OCI-LY1 (cell line): ENCODE measurements around the gene MOSMO.

Source experiments
- H2AFZ ChIP-seq: fragments of 200-600 bp; sonication (generic), shearing (Covaris generic); 2 replicates; pipeline ENCODE4 v1.6.0; 2014; ENCODE audit warnings: antibody characterized with exemption, mild to moderate bottlenecking, low read length
- H3F3A ChIP-seq: fragments of 200-600 bp; sonication (generic), shearing (Covaris generic); 2 replicates; pipeline ENCODE4 v1.6.0; 2014; ENCODE audit warnings: mild to moderate bottlenecking, antibody characterized with exemption, low read length, moderate library complexity; ENCODE audit not compliant: insufficient read depth
- H3K27ac ChIP-seq: fragments of 200-600 bp; sonication (generic); 2 replicates; pipeline ENCODE4 v1.5.1; 2014; ENCODE audit warnings: low read length, mixed run types, mild to moderate bottlenecking, low read depth; ENCODE audit not compliant: poor library complexity, severe bottlenecking
- H3K27me3 ChIP-seq: fragments of 200-600 bp; sonication (generic); 2 replicates; pipeline ENCODE4 v1.6.0; 2014; ENCODE audit warnings: antibody characterized with exemption, mild to moderate bottlenecking, low read length, moderate library complexity; ENCODE audit not compliant: insufficient read depth
- H3K36me3 ChIP-seq: fragments of 200-600 bp; sonication (generic); 2 replicates; pipeline ENCODE4 v1.6.1; 2014; ENCODE audit warnings: mild to moderate bottlenecking, antibody characterized with exemption, low read length, moderate library complexity, mixed read lengths; ENCODE audit not compliant: insufficient read depth
- H3K4me1 ChIP-seq: fragments of 200-600 bp; sonication (generic); 2 replicates; pipeline ENCODE4 v1.5.1; 2014; ENCODE audit warnings: mild to moderate bottlenecking, low read length, moderate library complexity; ENCODE audit not compliant: insufficient read depth, severe bottlenecking
- H3K4me2 ChIP-seq: fragments of 200-600 bp; sonication (generic), shearing (Covaris generic); 2 replicates; pipeline ENCODE4 v1.6.1; 2014; ENCODE audit warnings: low read length
- H3K4me3 ChIP-seq: fragments of 200-600 bp; sonication (generic); 2 replicates; pipeline ENCODE4 v1.5.1; 2014; ENCODE audit warnings: low read length, low read depth, mild to moderate bottlenecking, mixed read lengths; ENCODE audit not compliant: poor library complexity, severe bottlenecking
- H3K79me2 ChIP-seq: fragments of 200-600 bp; shearing (Covaris generic); 2 replicates; pipeline ENCODE4 v1.6.1; 2016; ENCODE audit warnings: mixed run types, low read length, mixed read lengths; ENCODE audit not compliant: insufficient read depth
- H3K9ac ChIP-seq: fragments of 200-600 bp; sonication (generic), shearing (Covaris generic); 2 replicates; pipeline ENCODE4 v1.6.1; 2014; ENCODE audit warnings: mild to moderate bottlenecking, low read length, mixed read lengths
- H3K9me2 ChIP-seq: fragments of 200-600 bp; sonication (generic), shearing (Covaris generic); 2 replicates; pipeline ENCODE4 v1.6.1; 2014; ENCODE audit warnings: low read depth, mild to moderate bottlenecking, low read length, mixed read lengths
- H3K9me3 ChIP-seq: fragments of 200-600 bp; shearing (Covaris generic); 2 replicates; pipeline ENCODE4 v1.6.1; 2014; ENCODE audit warnings: low read length, mixed read lengths
- H4K20me1 ChIP-seq: fragments of 200-600 bp; sonication (generic), shearing (Covaris generic); 2 replicates; pipeline ENCODE4 v1.6.0; 2016; ENCODE audit warnings: mild to moderate bottlenecking, low read length; ENCODE audit not compliant: insufficient read depth
- EZH2 ChIP-seq: fragments of 200-600 bp; sonication (generic), shearing (Covaris generic); IDR thresholded peaks from 2 replicates; pipeline ENCODE4 v1.8.0; 2017; ENCODE audit warnings: borderline replicate concordance, mixed run types, mild to moderate bottlenecking, antibody characterized with exemption, low read length, moderate library complexity, mixed read lengths
- TF ChIP-seq, protein P1 (sequence below): fragments of 200-600 bp; sonication (generic), shearing (Covaris generic); IDR thresholded peaks from 2 replicates; pipeline ENCODE4 v1.5.1; 2017; ENCODE audit warnings: mild to moderate bottlenecking, antibody characterized with exemption, low read length, moderate library complexity, mixed read lengths

Gene MOSMO

DNA sequence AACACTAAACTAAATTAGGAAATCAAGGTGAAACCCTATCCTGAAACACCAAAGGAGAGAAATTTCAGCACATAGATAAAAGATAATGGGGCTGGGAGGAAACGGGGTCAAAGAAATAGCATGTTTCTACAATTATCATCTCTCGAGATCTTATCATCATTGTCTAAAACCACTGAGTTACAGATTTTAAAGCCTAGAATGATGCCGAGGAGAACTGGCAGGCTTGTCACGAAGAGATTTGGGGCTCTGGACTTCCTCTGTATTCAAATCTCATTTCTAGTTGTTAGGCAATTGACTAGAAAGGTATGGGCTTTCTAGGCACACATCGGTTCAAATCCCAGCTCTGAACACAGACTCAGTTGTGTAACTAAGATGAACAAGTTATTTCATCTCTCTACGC lies 16.3 kb upstream of the MOSMO start:
- H3K27me3 ChIP-seq: no peaks in the 10 kb centered on the region
- H3K79me2 ChIP-seq: no peaks in the 10 kb centered on the region
- no peaks in the 10 kb centered on the region for H3K9me3 ChIP-seq
- no peak overlapping the region for H3K27ac ChIP-seq
- no peak overlapping the region for H3K4me3 ChIP-seq
- no peaks in the 10 kb centered on the region for H3K4me1 ChIP-seq
- H2AFZ ChIP-seq: no peak overlapping the region
- H3F3A ChIP-seq: no peaks in the 10 kb centered on the region
- H3K4me2 ChIP-seq: no peak overlapping the region
- H4K20me1 ChIP-seq: no peaks in the 10 kb centered on the region
- H3K9ac ChIP-seq: no peak overlapping the region
- H3K36me3 ChIP-seq: no peaks in the 10 kb centered on the region
- no peaks in the 10 kb centered on the region for H3K9me2 ChIP-seq
- TF ChIP-seq, protein P1, sequence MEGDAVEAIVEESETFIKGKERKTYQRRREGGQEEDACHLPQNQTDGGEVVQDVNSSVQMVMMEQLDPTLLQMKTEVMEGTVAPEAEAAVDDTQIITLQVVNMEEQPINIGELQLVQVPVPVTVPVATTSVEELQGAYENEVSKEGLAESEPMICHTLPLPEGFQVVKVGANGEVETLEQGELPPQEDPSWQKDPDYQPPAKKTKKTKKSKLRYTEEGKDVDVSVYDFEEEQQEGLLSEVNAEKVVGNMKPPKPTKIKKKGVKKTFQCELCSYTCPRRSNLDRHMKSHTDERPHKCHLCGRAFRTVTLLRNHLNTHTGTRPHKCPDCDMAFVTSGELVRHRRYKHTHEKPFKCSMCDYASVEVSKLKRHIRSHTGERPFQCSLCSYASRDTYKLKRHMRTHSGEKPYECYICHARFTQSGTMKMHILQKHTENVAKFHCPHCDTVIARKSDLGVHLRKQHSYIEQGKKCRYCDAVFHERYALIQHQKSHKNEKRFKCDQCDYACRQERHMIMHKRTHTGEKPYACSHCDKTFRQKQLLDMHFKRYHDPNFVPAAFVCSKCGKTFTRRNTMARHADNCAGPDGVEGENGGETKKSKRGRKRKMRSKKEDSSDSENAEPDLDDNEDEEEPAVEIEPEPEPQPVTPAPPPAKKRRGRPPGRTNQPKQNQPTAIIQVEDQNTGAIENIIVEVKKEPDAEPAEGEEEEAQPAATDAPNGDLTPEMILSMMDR: no peak

DNA sequence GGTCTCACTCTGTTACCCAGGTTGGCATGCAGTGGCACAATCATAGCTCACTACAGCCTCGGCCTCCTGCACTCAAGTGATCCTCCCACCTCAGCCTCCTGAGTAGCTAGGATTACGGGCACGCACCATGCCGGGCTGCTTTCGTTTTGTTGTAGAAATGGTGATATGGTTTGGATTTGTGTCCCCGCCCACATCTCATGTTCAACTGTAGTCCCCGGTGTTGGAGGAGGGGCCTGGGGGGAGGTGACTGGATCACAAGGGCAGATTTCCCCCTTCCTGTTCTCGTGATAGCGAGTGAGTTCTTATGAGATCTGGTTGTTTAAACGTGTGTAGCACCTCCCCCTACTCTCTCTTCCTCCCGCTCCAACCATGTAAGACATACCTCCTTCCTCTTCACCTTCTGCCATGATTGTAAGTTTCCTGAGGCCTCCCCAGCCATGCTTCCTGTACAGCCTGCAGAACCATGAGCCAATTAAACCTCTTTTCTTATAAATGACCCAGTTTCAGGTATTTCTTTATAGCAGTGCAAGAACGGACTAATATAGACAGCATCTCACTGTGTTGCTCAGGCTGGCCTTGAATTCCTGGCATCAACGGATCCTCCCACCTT lies 12.9 kb upstream of the MOSMO start:
- H3F3A ChIP-seq: no peaks in the 10 kb centered on the region
- H3K9ac ChIP-seq: no peak overlapping the region
- no peak overlapping the region for H3K4me3 ChIP-seq
- no peaks in the 10 kb centered on the region for H3K4me1 ChIP-seq
- no peaks in the 10 kb centered on the region for H4K20me1 ChIP-seq
- H3K9me2 ChIP-seq: no peaks in the 10 kb centered on the region
- no peak overlapping the region for H3K4me2 ChIP-seq
- no peak overlapping the region for H3K27ac ChIP-seq
- no peaks in the 10 kb centered on the region for H3K9me3 ChIP-seq
- no peak for TF ChIP-seq EZH2
- TF ChIP-seq, protein P1: no peak
- no peak overlapping the region for H2AFZ ChIP-seq
- no peaks in the 10 kb centered on the region for H3K27me3 ChIP-seq
- no peaks in the 10 kb centered on the region for H3K79me2 ChIP-seq
- H3K36me3 ChIP-seq: no peaks in the 10 kb centered on the region

DNA sequence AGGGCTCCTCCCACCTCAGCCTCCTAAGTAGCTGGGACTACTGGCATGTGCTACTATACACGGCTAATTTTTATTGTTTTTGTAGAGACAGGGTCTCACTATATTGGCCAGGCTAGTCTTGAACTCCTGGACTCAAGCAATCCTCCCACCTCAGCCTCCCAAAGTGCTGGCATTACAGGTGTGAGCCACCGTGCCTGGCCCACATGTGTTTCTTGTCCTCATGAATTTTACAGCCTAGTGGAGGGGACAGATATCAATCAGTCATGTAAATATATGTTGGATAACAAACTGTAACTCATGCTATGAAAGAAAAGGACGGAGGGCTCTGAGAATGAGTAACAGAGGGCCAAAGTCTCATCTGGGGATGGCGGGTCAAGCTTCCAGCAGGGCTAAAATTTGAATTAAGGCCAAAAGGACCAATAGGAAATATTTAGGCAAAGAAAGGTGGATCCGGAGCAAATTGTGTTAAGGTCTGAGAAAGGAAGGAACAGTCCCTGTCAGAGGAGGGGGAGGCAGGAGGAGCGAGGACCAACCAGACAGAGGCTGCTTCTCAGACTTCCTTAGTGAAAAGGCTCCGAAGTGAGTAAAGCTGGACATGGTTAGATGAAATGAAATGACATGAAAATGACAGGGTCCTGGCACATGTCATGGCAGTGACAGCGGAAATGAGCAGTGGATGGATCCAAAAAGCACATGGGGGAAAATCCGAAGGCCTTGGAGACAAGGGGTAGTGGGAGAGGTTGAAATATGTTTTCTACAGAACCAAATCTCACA lies 10.8 kb upstream of the MOSMO start:
- Histone ChIP-seq H3K27ac (no peak overlapping the region), H2AFZ (no peak overlapping the region)

More for the DNA sequence above, 10.8 kb upstream of the MOSMO start:
- Histone ChIP-seq H4K20me1 (no peaks in the 10 kb centered on the region), H3K4me3 (no peak overlapping the region), H3K9me3 (no peaks in the 10 kb centered on the region), H3K9ac (no peak overlapping the region), H3K9me2 (no peaks in the 10 kb centered on the region), H3F3A (no peaks in the 10 kb centered on the region), H3K36me3 (no peaks in the 10 kb centered on the region), H3K4me1 (no peaks in the 10 kb centered on the region), H3K4me2 (no peak overlapping the region), H3K27me3 (no peaks in the 10 kb centered on the region), H3K79me2 (no peaks in the 10 kb centered on the region)
- no peak for TF ChIP-seq EZH2
- TF ChIP-seq, protein P1: no peak
